ENCODE measurements around the gene PRDM10. TPM values are rescaled to one million over a fixed set of nuclear protein-coding genes. Genes with fewer than 3 reads are reported as not detected.
"Not testable (repeated sequence)": the region's sequence is repeated elsewhere in the genome, so short reads cannot be mapped to it uniquely, and the experiment has no call there.

PRDM10 gene
- total RNA-seq, 1 donor from 2014 or later, result 6.6 TPM

DNA sequence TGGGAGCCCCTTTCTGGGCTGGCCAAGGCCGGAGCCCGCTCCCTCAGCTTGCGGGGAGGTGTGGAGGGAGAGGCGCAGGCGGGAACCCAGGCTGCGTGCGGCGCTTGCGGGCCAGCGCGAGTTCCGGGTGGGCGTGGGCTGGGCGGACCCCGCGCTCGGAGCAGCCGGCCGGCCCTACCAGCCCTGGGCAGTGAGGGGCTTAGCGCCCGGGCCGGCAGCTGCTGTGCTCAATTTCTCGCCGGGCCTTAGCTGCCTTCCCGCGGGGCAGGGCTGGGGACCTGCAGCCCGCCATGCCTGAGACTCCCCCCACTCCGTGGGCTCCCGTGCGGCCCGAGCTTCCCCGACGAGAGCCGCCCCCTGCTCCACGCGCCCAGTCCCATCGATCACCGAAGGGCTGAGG, 19.0 kb upstream of the PRDM10 start:
- ATAC-seq; DNase-seq (ENCODE audit: missing footprints); intact Hi-C loops (cut with DNase I): not testable (repeated sequence)

DNA sequence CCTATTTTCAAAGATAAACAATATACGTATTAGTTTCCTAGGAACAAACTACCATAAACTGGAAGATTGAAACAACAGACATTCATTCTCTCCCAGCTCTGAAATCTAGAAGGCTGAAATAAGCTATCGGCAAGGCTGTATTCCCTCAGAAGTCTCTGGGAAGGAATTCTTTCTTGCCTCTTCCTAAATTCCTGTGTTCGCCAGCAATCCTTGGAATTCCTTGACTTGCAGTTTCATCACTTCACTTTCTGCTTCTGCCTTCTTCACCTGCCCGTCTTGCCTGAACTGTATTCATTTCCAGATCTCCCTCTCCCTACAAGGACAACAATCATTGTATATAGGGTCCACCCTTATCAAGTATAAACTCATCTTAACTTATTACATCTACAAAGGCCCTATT, 17.7 kb upstream of the PRDM10 start:
- no peak for ATAC-seq
- intact Hi-C loops (cut with DNase I), result no loop called here
- no peak for DNase-seq (ENCODE audit: missing footprints)

DNA sequence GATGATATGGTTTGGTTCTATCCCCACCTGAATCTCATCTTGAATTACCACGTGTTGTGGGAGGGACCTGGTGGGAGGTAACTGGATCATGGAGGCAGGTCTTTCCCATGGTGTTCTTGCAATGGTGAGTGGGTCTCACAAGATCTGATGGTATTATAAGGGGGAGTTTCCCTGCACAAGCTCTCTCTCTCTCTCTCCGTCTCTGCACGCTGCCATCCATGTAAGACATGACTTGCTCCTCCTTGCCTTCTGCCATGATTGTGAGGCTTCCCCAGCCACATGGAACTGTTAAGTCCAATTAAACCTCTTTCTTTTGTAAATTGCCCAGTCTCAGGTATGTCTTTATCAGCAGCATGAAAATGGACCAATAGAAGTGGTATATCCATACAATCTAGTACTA, 13.2 kb upstream of the PRDM10 start:
- ATAC-seq; intact Hi-C loops (cut with DNase I); DNase-seq (ENCODE audit: missing footprints): not testable (repeated sequence)

DNA sequence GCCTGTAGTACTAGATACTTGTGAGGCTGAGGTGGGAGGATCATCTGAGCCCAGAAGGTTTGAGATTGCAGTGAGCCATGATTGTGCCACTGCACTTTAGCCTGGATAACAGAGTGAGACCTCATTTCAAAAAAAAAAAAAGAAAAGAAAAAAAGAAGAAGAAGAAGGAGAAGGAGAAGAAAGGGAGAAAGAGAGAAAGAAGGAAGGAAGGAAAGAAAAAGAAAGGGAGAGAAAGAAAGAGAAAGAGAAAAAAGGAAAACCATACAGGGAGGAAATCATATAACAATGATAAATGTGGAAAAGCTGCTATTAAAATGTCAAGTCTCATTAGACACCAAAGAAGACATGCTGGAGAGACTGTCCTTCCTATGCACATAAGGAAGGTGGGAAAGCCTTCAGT, 5.7 kb upstream of the PRDM10 start:
- no peak for DNase-seq (ENCODE audit: missing footprints)
- ATAC-seq, result no peak
- intact Hi-C loops (cut with DNase I), result no loop called here

DNA sequence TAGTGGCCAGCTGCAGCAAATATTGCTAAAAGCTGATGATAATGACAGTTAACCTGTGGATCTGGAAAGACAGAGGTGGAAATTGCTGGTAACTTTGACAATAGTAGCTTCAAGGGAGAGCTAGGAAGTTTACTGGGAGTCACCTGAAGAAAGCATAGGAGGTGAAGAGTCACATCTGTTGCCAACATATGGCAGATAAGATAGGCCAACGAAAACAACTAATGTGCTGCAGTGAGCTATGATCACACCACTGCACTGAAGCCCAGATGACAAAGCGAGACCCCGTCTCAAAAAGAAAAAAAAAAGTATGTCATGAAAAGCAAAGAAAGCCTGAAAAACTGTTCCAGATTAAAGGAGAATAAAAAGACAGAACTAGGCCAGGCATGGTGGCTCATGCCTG, 4.3 kb upstream of the PRDM10 start:
- intact Hi-C loops (cut with DNase I), result no loop called here
- no peak for ATAC-seq
- no peak for DNase-seq (ENCODE audit: missing footprints)

DNA sequence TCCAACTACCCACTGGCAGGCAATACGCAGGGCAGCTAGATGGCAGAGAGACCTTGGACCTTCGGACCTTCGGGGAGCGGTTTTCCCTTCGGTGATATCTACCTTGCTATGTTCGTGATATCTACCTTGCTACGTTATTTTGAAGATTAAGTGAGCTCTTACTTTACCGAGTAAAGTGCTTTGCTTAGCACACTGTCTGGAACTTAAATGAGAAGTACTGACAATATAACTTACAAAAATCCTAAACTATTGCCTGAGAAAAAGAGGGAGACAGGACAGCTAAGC, 1.0 kb upstream of the PRDM10 start:
- intact Hi-C loops (cut with DNase I), result loop anchor here (1.0 to 5.0 kb wide), 3 partner anchors 78 to 309 kb away; partner anchors contain the start of gene ZBTB44
- no peak for DNase-seq (ENCODE audit: missing footprints)
- ATAC-seq, result no peak

DNA sequence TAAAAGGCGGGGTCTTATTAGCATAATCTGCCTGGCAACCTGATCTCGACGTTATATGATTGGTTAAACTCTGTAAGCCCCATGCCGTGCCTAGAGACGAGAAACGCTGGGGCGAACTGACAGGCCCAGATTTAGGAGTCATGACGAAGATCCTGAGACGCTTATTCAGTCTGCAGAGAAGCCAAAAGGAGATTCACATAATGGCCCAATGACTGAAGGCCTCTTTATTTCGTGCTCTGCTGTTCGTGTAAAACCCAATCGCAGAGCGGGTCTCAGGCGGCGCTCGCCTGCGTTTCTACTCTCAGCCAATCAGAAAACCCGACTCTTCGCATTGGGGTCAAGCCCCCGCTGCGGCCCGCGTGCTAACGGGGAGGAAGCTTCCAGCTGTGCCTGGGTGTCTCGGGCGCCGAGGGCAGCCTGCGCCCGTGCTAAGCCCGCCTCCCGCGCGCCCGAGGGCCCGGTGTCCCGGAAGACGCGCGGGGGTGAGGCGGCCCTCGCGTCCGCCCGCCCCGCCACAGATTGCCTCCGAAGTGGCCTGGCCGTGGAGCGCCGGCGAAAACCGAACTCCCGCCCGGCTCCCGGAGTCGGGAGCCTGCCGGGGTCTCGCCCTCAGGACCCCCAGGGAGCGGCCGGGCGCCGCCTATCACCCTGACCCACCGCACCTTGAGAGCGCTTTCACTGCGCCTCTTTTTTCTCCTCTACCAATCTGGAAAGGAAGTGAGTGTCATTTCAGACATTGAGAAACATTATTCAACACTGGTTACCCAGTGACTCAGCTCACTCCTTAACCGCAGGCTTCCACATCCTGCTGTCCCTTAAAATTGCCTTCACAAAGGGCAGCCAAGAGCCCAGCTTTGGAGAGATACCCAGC, 446 bp upstream of the PRDM10 start:
- DNase-seq (ENCODE audit: missing footprints) (peak; percentile 97), ATAC-seq (peak; percentile 92)
- intact Hi-C loops (cut with DNase I), result loop anchor here (1.0 to 5.0 kb wide), 4 partner anchors 66 to 309 kb away; partner anchors contain the start of genes APLP2 and ZBTB44

DNA sequence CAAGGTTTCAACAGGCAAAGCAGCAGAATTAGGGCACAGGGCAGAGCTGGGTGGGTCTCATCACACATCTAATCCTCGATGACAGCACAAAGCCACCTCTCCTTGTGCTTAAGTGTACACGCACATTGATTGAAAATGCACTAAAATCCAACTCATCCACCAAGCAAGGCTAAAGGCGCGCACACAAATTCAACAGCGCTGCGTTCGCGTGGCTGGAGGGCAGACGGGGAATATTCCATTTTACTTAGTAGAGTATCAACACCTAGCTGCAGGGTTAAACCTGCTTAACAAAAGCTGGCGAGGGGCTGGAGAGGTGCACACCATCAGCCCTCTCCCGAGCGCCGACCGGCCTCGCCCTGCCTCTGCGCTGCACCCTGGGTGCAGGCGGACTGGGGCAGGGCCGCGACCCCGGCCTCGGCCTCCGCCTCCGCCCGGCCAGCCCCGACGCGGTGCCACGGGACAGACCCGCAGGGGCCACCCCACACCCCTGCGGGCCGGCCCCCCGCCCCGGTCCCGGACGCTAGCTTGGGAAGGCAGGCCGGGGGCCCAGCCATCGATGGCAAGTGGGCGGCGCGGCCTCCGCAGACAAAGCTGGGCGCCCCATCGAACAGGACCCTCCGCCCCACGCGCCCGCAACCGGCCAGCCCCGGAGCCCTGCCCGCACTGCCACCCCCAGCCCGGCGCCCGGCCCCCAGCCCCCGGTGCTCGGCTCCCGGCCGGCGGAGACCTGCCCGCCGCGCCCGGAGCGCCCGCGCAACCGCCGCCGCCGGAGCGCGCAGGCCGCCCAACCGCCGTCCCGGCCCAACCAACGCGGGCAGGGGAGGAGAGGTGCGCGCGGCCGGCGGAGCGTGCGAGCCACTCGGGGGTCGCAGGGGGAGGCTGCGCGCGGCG, 929 bp downstream of the PRDM10 start:
- peak; percentile 27 for ATAC-seq
- DNase-seq (ENCODE audit: missing footprints), result peak; percentile 73
- intact Hi-C loops (cut with DNase I), result loop anchor here (1.0 to 5.0 kb wide), 3 partner anchors 68 to 311 kb away; partner anchors contain the start of genes APLP2 and ZBTB44

DNA sequence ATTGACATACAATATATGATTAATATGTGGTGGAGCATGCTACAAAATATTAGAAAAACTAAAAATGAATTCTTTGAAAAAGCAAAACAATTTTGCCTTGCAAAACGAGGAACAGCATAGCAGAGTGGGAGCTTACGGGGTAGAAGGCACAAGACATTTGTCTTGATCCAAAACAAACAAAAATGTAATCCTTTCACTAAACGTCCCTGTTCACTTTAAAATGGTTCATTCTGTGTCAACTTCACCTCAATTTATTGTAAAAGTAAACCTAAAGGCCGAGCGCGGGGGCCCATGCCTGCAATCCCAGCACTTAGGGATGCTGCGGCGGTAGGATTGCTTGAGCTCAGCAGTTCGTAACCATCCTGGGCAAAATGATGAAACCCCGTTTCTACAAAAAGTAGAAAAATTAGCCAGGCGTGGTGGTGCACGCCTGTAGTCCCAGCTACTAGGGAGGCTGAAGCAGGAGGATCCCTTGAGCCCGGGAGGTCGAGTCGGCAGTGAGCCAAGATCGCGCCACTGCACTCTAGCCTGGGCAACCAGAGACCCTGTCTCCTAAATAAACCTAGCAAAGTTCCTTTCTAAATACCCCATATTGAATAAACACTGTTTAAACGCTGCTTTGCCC, 2.0 kb downstream of the PRDM10 start:
- intact Hi-C loops (cut with DNase I), result loop anchor here (5.0 kb wide), 1 partner anchor 312 kb away; the partner anchor contains the start of gene ZBTB44
- no peak for DNase-seq (ENCODE audit: missing footprints)
- ATAC-seq, result no peak

DNA sequence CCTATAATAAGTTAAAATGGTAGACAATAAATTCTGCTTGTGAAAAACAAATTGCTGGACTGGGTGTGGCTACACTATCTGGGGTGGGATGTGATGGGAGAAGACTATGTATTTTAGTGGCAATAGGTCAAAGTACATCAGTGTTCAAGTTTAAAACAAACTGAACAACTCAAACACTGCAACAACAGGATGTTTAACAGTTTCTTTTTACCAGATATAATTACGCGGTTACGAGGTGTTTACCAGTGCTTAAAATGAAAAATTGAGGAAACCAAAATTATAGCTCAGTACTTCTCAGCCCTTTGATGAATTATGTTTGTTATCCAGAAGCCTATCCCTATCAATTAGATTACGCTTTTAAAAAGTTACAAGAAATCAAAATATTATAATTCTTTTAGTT, 3.2 kb downstream of the PRDM10 start:
- DNase-seq (ENCODE audit: missing footprints) (no peak), ATAC-seq (no peak)
- intact Hi-C loops (cut with DNase I), result no loop called here

DNA sequence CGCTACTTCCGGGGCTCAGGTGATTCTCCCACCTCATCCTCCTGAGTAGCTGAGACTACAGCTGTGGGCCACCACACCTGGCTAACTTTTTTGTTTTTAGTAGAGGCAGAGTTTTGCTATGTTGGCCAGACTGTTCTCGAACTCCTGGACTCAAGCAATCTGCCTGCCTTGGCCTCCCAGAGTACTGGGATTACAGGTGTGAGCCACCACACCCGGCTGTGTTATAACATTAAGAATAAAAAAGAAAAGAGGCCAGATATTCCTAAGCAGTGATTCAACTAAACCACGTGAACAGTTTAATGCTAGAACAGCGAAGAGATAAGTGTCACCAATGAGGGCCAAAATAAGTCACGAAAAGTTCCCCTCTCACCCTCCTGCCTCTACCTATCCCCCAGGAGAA, 3.7 kb downstream of the PRDM10 start:
- ATAC-seq (no peak), DNase-seq (ENCODE audit: missing footprints) (no peak)
- intact Hi-C loops (cut with DNase I), result no loop called here

DNA sequence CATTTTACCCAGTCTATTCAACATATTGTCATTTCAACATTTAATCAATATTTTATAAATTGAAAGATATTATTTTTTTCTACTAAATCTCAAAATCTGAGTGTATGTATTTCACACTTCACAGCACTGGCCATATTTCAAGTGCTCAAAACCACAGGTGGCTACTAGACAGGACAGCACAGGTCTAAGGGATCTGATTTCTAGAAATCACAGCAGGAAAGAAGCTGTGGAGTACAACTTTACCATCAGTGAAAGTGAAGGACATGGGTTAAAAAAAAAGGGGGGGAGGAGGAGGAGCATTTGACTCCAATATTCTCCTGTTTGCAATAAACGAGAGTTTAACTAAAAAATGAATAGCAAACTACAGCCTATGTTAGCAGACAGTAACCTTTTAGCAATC, 4.5 kb downstream of the PRDM10 start:
- no peak for ATAC-seq
- no peak for DNase-seq (ENCODE audit: missing footprints)
- intact Hi-C loops (cut with DNase I), result no loop called here

DNA sequence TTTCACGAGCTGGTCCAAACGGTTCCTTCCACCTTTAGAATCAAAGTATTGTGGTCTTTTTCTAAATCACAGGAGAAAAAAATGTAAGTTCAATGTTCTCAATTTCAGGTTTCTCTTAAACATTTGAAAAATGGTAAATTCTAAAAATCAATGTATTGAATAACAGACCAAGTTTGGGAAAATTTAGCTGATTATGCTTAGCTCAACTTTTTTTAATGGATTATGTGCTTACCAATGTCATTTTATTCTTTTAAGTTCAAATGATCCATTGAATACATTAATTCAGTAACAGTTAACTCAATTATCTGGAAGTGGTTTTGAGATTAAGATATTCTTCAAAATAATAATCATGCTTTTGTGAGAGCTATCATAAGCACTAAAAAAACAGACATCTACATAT, 5.1 kb downstream of the PRDM10 start:
- intact Hi-C loops (cut with DNase I), result no loop called here
- ATAC-seq (no peak), DNase-seq (ENCODE audit: missing footprints) (no peak)

DNA sequence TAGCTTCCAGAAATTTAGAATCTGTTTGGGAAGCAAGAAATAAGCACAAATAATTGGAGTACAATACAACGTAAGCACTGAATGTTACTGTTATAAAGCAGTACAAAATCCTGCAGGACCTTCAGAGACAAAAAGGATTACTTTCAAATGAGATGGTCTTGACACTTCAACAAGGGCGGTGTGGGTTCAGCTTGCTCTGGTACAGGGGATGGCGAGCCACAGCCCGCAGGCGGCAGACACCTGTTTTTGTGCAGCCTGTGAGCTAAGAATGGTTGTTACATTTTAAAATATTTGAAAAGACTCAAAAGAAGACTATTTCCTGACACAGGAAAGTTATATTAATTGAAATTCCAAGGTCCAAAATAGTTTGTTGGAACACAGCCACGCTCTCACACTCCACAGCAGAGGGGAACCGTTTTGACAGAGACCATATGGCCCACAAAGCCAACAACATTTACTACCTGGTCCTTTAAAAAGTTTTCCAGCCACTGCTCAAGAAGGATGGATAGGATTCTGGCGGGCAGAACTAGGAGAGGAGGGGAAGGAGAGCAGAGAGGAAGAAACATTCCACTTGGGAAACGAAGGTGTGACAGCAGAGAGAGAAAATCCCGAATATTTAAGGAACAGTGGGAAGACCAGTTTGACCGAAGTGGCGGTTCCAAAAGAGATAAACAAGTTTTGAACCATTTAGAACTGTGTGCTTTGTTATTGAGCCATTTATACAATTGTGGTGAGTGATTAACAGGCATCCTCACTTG, 6.3 kb downstream of the PRDM10 start:
- DNase-seq (ENCODE audit: missing footprints) (no peak), ATAC-seq (no peak)
- intact Hi-C loops (cut with DNase I), result no loop called here

DNA sequence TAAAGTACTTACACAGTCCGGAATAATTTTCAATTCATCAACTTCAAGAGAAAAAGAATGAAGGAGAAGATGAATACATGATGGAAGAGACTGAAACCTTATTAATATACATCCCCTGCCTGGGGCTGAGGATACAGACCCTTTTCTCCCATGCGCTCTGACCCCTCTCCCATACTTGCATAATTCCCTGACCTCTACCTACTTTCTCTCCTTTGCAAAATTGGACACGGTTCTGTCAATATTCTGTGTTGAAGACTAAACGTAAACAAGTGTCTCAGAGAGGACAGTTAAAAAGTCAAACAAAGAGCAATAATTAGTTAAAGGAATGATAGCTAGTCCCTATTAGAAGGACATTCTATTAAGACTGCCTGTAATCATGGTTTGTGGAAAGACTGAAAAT, 7.5 kb downstream of the PRDM10 start:
- DNase-seq (ENCODE audit: missing footprints), result no peak
- no peak for ATAC-seq
- intact Hi-C loops (cut with DNase I), result no loop called here

DNA sequence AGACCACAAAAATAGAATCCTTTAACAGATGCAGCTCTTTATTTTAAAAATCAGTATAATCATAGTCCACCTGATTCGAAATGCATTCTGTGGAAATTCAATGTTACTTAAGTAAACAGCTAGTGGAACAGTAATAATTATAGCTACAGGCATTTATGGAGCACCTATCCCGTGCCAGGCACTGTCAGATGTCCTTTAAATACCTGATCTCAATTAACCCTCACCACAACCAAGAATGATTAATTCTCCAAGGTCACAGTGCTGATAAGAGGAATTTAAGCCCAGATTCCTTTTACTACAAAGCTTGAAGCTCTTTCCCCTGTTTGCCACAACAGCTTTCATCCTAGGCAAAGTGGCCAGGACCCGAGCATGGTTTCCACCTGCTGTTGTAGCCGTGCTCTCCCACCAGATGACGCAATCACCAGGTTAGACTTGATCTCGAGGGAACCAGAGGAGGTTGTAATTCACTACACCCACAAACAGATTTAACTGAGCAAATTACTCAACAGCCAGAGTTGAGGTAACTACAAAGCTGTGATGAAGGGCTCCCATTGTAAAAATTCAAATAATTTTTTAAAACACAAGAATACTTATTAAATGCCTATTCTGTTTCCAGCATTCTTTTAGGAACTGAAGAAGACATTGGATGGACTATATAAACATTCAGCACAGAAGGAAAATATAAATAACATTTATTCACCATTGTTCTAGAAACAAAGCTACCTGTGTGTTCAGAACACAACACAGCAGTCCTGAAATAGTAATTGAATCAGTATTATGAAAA, 10.3 kb downstream of the PRDM10 start:
- intact Hi-C loops (cut with DNase I), result no loop called here
- peak; percentile 54 for ATAC-seq

DNA sequence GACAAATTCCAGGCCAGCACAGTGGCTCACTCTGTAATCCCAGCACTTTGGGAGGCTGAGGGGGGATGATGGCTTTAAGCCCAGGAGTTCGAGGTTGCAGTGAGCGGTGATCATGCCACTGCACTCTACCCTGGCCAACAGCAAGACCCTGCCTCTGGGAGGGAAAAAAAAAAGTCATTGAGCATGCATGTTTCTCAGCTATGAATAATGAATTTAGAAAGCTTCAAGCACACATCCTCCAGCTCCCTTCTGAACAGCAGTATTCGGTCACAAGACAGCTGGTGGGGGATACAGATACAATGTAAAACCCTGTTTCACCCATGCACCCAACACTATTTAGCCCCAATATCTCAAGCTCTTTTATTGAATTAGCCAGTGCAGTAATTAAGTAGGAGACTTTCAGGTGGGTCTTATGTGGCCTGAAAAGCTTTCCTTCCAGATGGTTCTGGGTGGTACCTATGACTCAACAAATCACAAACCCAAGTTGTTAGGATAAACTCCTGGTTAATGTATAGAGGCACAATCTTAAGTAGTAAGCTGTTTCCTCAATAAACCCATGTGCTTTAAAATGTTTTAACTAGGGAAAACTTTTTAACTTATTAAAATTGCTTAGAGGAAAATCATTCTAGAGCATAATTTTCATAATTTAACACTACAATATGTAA, 13.4 kb downstream of the PRDM10 start:
- no peak for DNase-seq (ENCODE audit: missing footprints)
- intact Hi-C loops (cut with DNase I), result no loop called here
- ATAC-seq, result no peak

More for the DNA sequence above, 10.3 kb downstream of the PRDM10 start:
- DNase-seq (ENCODE audit: missing footprints), result no peak

All from Right ventricle myocardium inferior (tissue), 1 donor.